K562 (cell line): ENCODE measurements around the gene SASH3. TPM values are rescaled to one million over a fixed set of nuclear protein-coding genes. Genes with fewer than 3 reads are reported as not detected.

Experiments
- ATAC-seq: fragments of 200-7000 bp; cut with Tn5 transposase; 3 replicates; pipeline ENCODE4 v1.9.1; 2020; ENCODE audit warnings: moderate library complexity
- BruUV-seq: library from RNA; stranded (reverse); fragments of 400-500 nt; replicated peaks from 2 replicates; lab custom pipeline; 2021; lab: Mats Ljungman, UMichigan
- CTCF ChIA-PET: fragments of 300-600 bp; formaldehyde crosslinking; extraction: SDS; loops from one replicate; lab custom pipeline; 2021; ENCODE audit warnings: low intra/inter-chr PET ratio; lab: Yijun Ruan, JAX
- POLR2A ChIA-PET: fragments of 300-600, 350-650 bp; sonication (Branson Sonifier 250); formaldehyde crosslinking; extraction: SDS; loops from one replicate; lab custom pipeline; 2021; ENCODE audit warnings: antibody characterized with exemption, inconsistent platforms; lab: Yijun Ruan, JAX
- DNase-seq, 4 experiments: peaks; one replicate each; pipeline versions ENCODE4 v3.0.0 to v3.0.0-alpha.2; 2011 to 2018; ENCODE audit warnings: low spot score in 3 of 4, mixed read lengths in 3 of 4; ENCODE audit errors: extremely low read depth in 1 of 4
- FAIRE-seq: peaks from 2 replicates; lab custom pipeline; 2011; peaks lifted over from hg19 to GRCh38; lab: Jason Lieb, UNC
- H2AFZ ChIP-seq: 2 replicates; pipeline ENCODE4 v1.6.0; 2011; ENCODE audit warnings: low read depth, low read length, control low read depth, inconsistent platforms
- H3K27ac ChIP-seq: fragments of 200-600 bp; 3 replicates; pipeline ENCODE4 v1.8.0; 2011; ENCODE audit warnings: low read depth, mild to moderate bottlenecking, control low read depth, inconsistent platforms, low read length, moderate library complexity, mixed read lengths; ENCODE audit errors: extremely low read depth
- H3K27me3 ChIP-seq, 2 experiments: fragments of 300-600 bp in 1 of 2; 2 replicates in 1 of 2; 3 replicates in 1 of 2; pipeline versions ENCODE4 v1.6.0 to v1.8.0; 2011; ENCODE audit warnings: inconsistent platforms in 2 of 2, low read length in 2 of 2, mild to moderate bottlenecking in 1 of 2, mixed read lengths in 1 of 2, moderate library complexity in 1 of 2; ENCODE audit not compliant: control insufficient read depth in 2 of 2, insufficient read depth in 2 of 2
- H3K36me3 ChIP-seq: fragments of 300-600 bp; 3 replicates; pipeline ENCODE4 v1.8.0; 2011; ENCODE audit warnings: mild to moderate bottlenecking, low read length, inconsistent platforms; ENCODE audit not compliant: control insufficient read depth, insufficient read depth
- H3K4me1 ChIP-seq, 2 experiments: fragments of 200-600 bp in 1 of 2; replicated peaks in 1 of 2; 2 replicates in 1 of 2; 3 replicates in 1 of 2; pipeline versions ENCODE4 v1.5.1 to v1.8.0; 2011; ENCODE audit warnings: inconsistent platforms in 2 of 2, low read length in 2 of 2, mild to moderate bottlenecking in 1 of 2, mixed read lengths in 1 of 2, moderate library complexity in 1 of 2; ENCODE audit not compliant: control insufficient read depth in 2 of 2, insufficient read depth in 2 of 2
- H3K4me2 ChIP-seq: 2 replicates; pipeline ENCODE4 v1.6.1; 2011; ENCODE audit warnings: low read length, control low read depth, inconsistent platforms, mixed read lengths; ENCODE audit not compliant: insufficient read depth
- H3K4me3 ChIP-seq: fragments of 200-600 bp; sonication (generic), shearing (Covaris generic); 2 replicates; pipeline ENCODE4 v1.5.1; 2016; ENCODE audit warnings: control low read depth, inconsistent platforms
- H3K79me2 ChIP-seq: fragments of 200-600 bp; 3 replicates; pipeline ENCODE4 v1.8.0; 2011; ENCODE audit warnings: low read length, inconsistent platforms; ENCODE audit not compliant: control insufficient read depth, insufficient read depth
- H3K9ac ChIP-seq, 2 experiments: 2 replicates each; pipeline versions ENCODE4 v1.6.0 to v1.6.1; 2011; ENCODE audit warnings: low read depth in 2 of 2, low read length in 2 of 2, control low read depth in 1 of 2, inconsistent platforms in 1 of 2, mild to moderate bottlenecking in 1 of 2, mixed read lengths in 1 of 2; ENCODE audit not compliant: insufficient read depth in 1 of 2
- H3K9me1 ChIP-seq: one replicate; pipeline ENCODE4 v1.6.0; 2011; ENCODE audit warnings: inconsistent platforms, mild to moderate bottlenecking, low read length, moderate library complexity; ENCODE audit not compliant: control insufficient read depth, insufficient read depth
- H3K9me3 ChIP-seq: replicated peaks from 2 replicates; pipeline ENCODE4 v1.5.1; 2011; ENCODE audit warnings: low read depth, low read length, inconsistent platforms; ENCODE audit not compliant: control insufficient read depth, insufficient read depth
- H4K20me1 ChIP-seq: replicated peaks from 2 replicates; pipeline ENCODE4 v1.6.1; 2011; ENCODE audit warnings: low read length, inconsistent platforms, mixed read lengths; ENCODE audit not compliant: control insufficient read depth, insufficient read depth
- CCNT2 ChIP-seq: IDR thresholded peaks from 2 replicates; pipeline ENCODE4 v1.6.1; 2011; ENCODE audit warnings: borderline replicate concordance, low read depth, mild to moderate bottlenecking, moderate library complexity, mixed read lengths, low read length; ENCODE audit not compliant: insufficient read length; ENCODE audit errors: extremely low read depth
- MBD1 ChIP-seq: fragments of 250-450 bp; sonication (Bioruptor Pico); IDR thresholded peaks from 2 replicates; pipeline ENCODE4 v1.8.0; 2022; ENCODE audit warnings: inconsistent platforms
- MCM5 ChIP-seq: fragments of 450-650 bp; IDR thresholded peaks from 2 replicates; pipeline ENCODE4 v1.6.1; 2016; ENCODE audit warnings: low read depth
- MTA1 ChIP-seq: fragments of 450-650 bp; IDR thresholded peaks from 2 replicates; pipeline ENCODE4 v1.6.1; 2017; ENCODE audit warnings: borderline replicate concordance
- NFYB ChIP-seq: IDR thresholded peaks from 2 replicates; pipeline ENCODE4 v1.6.1; 2011; ENCODE audit warnings: mild to moderate bottlenecking, moderate library complexity; ENCODE audit not compliant: insufficient read length; ENCODE audit errors: extremely low read depth
- PBX2 ChIP-seq, 2 experiments: IDR thresholded peaks in 1 of 2; conservative IDR thresholded peaks in 1 of 2; 2 replicates each; pipeline ENCODE4 v1.6.1; 2016; ENCODE audit warnings: low read depth in 2 of 2, mild to moderate bottlenecking in 1 of 2, missing compliant biosample characterization in 1 of 2, missing genetic modification characterization in 1 of 2, moderate library complexity in 1 of 2
- PHB2 ChIP-seq: fragments of 450-650 bp; IDR thresholded peaks from 2 replicates; pipeline ENCODE4 v1.6.1; 2017; ENCODE audit warnings: low read depth
- POLR3A ChIP-seq: IDR thresholded peaks from 2 replicates; pipeline ENCODE4 v1.6.1; 2011; ENCODE audit warnings: borderline replicate concordance, mild to moderate bottlenecking, moderate library complexity; ENCODE audit not compliant: insufficient read length, insufficient read depth; ENCODE audit errors: extremely low read depth
- RERE ChIP-seq: sonication (generic); formaldehyde crosslinking; IDR thresholded peaks from 2 replicates; pipeline ENCODE4 v1.8.0; 2023; ENCODE audit warnings: missing genetic modification reagents, mild to moderate bottlenecking, borderline replicate concordance
- ZC3H8 ChIP-seq: fragments of 450-650 bp; IDR thresholded peaks from 2 replicates; pipeline ENCODE4 v1.6.1; 2017
- ZNF217 ChIP-seq: sonication (generic); formaldehyde crosslinking; IDR thresholded peaks from 2 replicates; pipeline ENCODE4 v1.8.0; 2022; ENCODE audit warnings: mild to moderate bottlenecking, missing genetic modification reagents
- ZNF780A ChIP-seq: fragments of 250-450 bp; sonication (Bioruptor Pico); IDR thresholded peaks from 2 replicates; pipeline ENCODE4 v1.5.0; 2021; ENCODE audit warnings: mild to moderate bottlenecking
- WGBS: fragments of 100-300 bp; shearing (Covaris generic); methylation state at CpG from one replicate; pipeline ENCODE4 v1.1.6; 2016; ENCODE audit warnings: low coverage, mixed read lengths; ENCODE audit not compliant: insufficient coverage; ENCODE audit errors: missing lambda C conversion rate; 5-methylcytosine and 5-hydroxymethylcytosine counted together
- in situ Hi-C: fragments of 300-500 bp; cut with MboI; formaldehyde crosslinking; loops from 4 replicates; pipeline ENCODE4 v1.15.0; 2018; ENCODE audit warnings: inconsistent platforms, mixed read lengths
- intact Hi-C: fragments of 100-400 bp; cut with micrococcal nuclease; formaldehyde crosslinking; loops from 2 replicates; pipeline ENCODE4 v1.14.2; 2022
- polyA plus RNA-seq, 8 experiments: library from polyadenylated mRNA; depleted of rRNA in 4 of 8; stranded (reverse) in 5 of 8; unstranded in 3 of 8; fragments of >200 nt; fragmentation: Nextera tagmentation in 2 of 8; fragmentation: Illumina TruSeq in 1 of 8; extraction: Ambion mirVana in 2 of 8; extraction: Trizol in 1 of 8; gene quantifications; 2 replicates each; pipeline versions ENCODE4 v1.2.1 to v1.2.3, GENCODE V29; 2011 to 2014; ENCODE audit warnings: inconsistent platforms in 1 of 8, missing spikeins in 1 of 8
- total RNA-seq, 7 experiments: library from RNA; depleted of rRNA in 6 of 7; stranded (reverse); fragments of >200 nt in 6 of 7; fragmentation: Illumina TruSeq in 2 of 7; extraction: Trizol in 2 of 7; gene quantifications; 2 replicates each; pipeline versions ENCODE4 v1.2.1 to v1.2.3, GENCODE V29; 2011 to 2021; ENCODE audit warnings: low replicate concordance in 1 of 7

The SASH3 gene
- total and polyA plus RNA-seq, 9 of the 15 experiments (the other 6 are each of a cell fraction or from before 2014, with no cell fraction given): 0.03 to 0.72 (median 0.08) TPM

- no peaks in the 10 kb centered on the region for H3K27me3 ChIP-seq
- in situ Hi-C loops (no loop called here), intact Hi-C loops (no loop called here)
- H4K20me1 ChIP-seq: no peaks in the 10 kb centered on the region
- H3K4me2 ChIP-seq: no peak overlapping the region
- no peaks in the 10 kb centered on the region for H3K79me2 ChIP-seq
- no peaks in the 10 kb centered on the region for H3K9me3 ChIP-seq
- peak overlapping the region in 1 of 2 experiments; percentile 9; a peak in 1 of 4 replicates for H3K9ac ChIP-seq
- no peak for ATAC-seq
- DNase-seq: no peak
- BruUV-seq: no TSS peak
- FAIRE-seq: no peak
- peaks cover 6% of the 10 kb centered on the region; the same call in 1 of the 3 replicates for H3K36me3 ChIP-seq
- ChIA-PET CTCF (no interaction called here), POLR2A (no interaction called here)
- H3K27ac ChIP-seq: no peak overlapping the region
- no peaks in the 10 kb centered on the region for H3K9me1 ChIP-seq
- H3K4me3 ChIP-seq: no peak overlapping the region
- 57% methylated on average over 11 of the region's 20 CpGs for WGBS
- H3K4me1 ChIP-seq: peaks cover 0 to 5% of the 10 kb centered on the region in 2 experiments; a peak in 1 of 5 replicates
- H2AFZ ChIP-seq: no peak overlapping the region
- TF ChIP-seq ZNF217: no peak
- TF ChIP-seq NFYB: no peak
- TF ChIP-seq ZC3H8: no peak
- TF ChIP-seq POLR3A: no peak
- TF ChIP-seq PBX2 (CRISPR knock-in tag; IDR thresholded peaks at IDR 0.05; ENCODE audit: low read depth): no peak
- no peak for TF ChIP-seq PBX2 (tag; conservative IDR thresholded peaks at IDR 0.05; ENCODE audit: low read depth)
- no peak for TF ChIP-seq RERE (CRISPR knock-in tag)
- no peak for TF ChIP-seq PHB2
- TF ChIP-seq MBD1 (CRISPR knock-in tag): no peak
- no peak for TF ChIP-seq ZNF780A
- no peak for TF ChIP-seq MTA1
- no peak for TF ChIP-seq CCNT2
- TF ChIP-seq MCM5: no peak
Observed at GRCh38 chrX:129793604-129794191, 13.9 kb downstream of the SASH3 start.
